ENCODE results near the gene ODF4. TPM values are rescaled to one million over a fixed set of nuclear protein-coding genes. Genes with fewer than 3 reads are reported as not detected.
A peak's percentile ranks its signal among the peaks of the same experiment; 100 is the strongest.

The ODF4 gene
- total and polyA plus RNA-seq, 10 of the 15 experiments (the other 5 are each of a cell fraction or from before 2014, with no cell fraction given), result not detected

DNA sequence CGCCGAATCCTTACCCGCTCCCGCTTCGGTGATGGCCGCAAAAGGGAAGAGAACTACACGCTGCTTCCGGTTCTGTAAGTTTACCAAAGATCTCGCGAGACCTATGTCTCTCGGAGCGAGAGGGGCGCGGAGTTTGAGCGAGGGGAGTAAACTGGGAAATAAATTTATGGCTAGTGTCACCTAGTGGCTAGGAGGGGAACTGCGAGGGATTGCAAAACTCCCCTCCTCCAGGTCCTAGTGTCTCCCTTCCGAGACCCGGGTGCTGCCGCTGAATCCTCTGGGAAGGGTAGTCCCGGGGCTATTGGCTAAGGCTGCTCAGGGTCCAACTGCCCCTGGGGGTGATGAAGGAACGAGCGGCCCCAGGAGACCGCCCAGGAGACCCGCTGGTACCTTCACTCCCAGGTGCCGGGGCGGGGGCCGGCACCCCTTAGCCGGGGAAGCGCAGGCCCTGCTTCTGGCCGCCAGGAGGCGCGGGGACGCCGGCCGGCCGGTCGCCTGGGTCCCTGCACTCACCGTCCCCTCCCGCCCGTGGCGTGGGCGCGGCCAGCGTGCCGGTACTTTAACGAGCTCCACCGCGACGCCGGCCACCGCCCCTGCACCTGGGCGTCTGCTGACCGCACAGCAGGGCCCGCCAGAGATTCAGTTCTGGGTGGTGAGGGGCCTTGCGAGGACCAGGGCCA is 43.6 kb downstream of the ODF4 start, which contains the start of gene RPL26 (continued):
- peak; percentile 68 for TF ChIP-seq CREB1 (IDR thresholded peaks at IDR 0.05; ENCODE audit: low read depth)
- TF ChIP-seq HDAC2 (IDR thresholded peaks at IDR 0.05), result no peak
- TF ChIP-seq, protein P1, sequence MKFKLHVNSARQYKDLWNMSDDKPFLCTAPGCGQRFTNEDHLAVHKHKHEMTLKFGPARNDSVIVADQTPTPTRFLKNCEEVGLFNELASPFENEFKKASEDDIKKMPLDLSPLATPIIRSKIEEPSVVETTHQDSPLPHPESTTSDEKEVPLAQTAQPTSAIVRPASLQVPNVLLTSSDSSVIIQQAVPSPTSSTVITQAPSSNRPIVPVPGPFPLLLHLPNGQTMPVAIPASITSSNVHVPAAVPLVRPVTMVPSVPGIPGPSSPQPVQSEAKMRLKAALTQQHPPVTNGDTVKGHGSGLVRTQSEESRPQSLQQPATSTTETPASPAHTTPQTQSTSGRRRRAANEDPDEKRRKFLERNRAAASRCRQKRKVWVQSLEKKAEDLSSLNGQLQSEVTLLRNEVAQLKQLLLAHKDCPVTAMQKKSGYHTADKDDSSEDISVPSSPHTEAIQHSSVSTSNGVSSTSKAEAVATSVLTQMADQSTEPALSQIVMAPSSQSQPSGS (IDR thresholded peaks at IDR 0.05; ENCODE audit: low read length), result peak; percentile 65; the same call in 1 of the 2 replicates
- no peak for TF ChIP-seq FOS (IDR thresholded peaks at IDR 0.05; ENCODE audit: borderline replicate concordance, extremely low read depth, insufficient read length)
- peak; percentile 59; the same call in 1 of the 2 replicates for TF ChIP-seq SMC3 (IDR thresholded peaks at IDR 0.05; ENCODE audit: borderline replicate concordance, low read length)
- peak; percentile 92 for TF ChIP-seq MXI1 (IDR thresholded peaks at IDR 0.05; ENCODE audit: low read depth, low read length)
- TF ChIP-seq TARDBP (IDR thresholded peaks at IDR 0.05; ENCODE audit: borderline replicate concordance), result 0 out of 2 replicates have a peak, but pooled peaks have one; percentile 29
- no peak for TF ChIP-seq EZH2 (IDR thresholded peaks at IDR 0.05; ENCODE audit: borderline replicate concordance, control insufficient read depth, low read depth, low read length)
- TF ChIP-seq MTA3 (IDR thresholded peaks at IDR 0.05; ENCODE audit: borderline replicate concordance, low read length), result no peak
- TF ChIP-seq, protein P2, sequence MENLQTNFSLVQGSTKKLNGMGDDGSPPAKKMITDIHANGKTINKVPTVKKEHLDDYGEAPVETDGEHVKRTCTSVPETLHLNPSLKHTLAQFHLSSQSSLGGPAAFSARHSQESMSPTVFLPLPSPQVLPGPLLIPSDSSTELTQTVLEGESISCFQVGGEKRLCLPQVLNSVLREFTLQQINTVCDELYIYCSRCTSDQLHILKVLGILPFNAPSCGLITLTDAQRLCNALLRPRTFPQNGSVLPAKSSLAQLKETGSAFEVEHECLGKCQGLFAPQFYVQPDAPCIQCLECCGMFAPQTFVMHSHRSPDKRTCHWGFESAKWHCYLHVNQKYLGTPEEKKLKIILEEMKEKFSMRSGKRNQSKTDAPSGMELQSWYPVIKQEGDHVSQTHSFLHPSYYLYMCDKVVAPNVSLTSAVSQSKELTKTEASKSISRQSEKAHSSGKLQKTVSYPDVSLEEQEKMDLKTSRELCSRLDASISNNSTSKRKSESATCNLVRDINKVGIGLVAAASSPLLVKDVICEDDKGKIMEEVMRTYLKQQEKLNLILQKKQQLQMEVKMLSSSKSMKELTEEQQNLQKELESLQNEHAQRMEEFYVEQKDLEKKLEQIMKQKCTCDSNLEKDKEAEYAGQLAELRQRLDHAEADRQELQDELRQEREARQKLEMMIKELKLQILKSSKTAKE (IDR thresholded peaks at IDR 0.05; ENCODE audit: low read depth, poor library complexity, severe bottlenecking), result peak; percentile 39
- TF ChIP-seq, protein P3, sequence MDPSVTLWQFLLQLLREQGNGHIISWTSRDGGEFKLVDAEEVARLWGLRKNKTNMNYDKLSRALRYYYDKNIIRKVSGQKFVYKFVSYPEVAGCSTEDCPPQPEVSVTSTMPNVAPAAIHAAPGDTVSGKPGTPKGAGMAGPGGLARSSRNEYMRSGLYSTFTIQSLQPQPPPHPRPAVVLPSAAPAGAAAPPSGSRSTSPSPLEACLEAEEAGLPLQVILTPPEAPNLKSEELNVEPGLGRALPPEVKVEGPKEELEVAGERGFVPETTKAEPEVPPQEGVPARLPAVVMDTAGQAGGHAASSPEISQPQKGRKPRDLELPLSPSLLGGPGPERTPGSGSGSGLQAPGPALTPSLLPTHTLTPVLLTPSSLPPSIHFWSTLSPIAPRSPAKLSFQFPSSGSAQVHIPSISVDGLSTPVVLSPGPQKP (IDR thresholded peaks at IDR 0.05; ENCODE audit: low read depth, low read length), result peak; percentile 74; the same call in 1 of the 2 replicates
- TF ChIP-seq RFX5 (IDR thresholded peaks at IDR 0.05; ENCODE audit: low read depth, low read length), result no peak
- TF ChIP-seq KLF5 (IDR thresholded peaks at IDR 0.05; ENCODE audit: partially characterized antibody), result no peak
- TF ChIP-seq POU2F2 (IDR thresholded peaks at IDR 0.05; ENCODE audit: borderline replicate concordance, low read depth, low read length), result peak; percentile 95
- TF ChIP-seq MTA2 (IDR thresholded peaks at IDR 0.05; ENCODE audit: low read depth), result peak; percentile 52; the same call in 1 of the 2 replicates
- peak; percentile 81 for TF ChIP-seq BRCA1 (IDR thresholded peaks at IDR 0.05; ENCODE audit: low read depth, low read length)
- TF ChIP-seq SPI1 (IDR thresholded peaks at IDR 0.05; ENCODE audit: borderline replicate concordance, insufficient read depth, low read depth, low read length), result peak; percentile 33; the same call in 1 of the 2 replicates
- TF ChIP-seq GABPA (IDR thresholded peaks at IDR 0.05; ENCODE audit: low read depth), result peak; percentile 75
- TF ChIP-seq, protein P4, sequence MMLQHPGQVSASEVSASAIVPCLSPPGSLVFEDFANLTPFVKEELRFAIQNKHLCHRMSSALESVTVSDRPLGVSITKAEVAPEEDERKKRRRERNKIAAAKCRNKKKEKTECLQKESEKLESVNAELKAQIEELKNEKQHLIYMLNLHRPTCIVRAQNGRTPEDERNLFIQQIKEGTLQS (IDR thresholded peaks at IDR 0.05; ENCODE audit: borderline replicate concordance, extremely low read depth, low read depth, low read length), result no peak
- TF ChIP-seq, protein P5, sequence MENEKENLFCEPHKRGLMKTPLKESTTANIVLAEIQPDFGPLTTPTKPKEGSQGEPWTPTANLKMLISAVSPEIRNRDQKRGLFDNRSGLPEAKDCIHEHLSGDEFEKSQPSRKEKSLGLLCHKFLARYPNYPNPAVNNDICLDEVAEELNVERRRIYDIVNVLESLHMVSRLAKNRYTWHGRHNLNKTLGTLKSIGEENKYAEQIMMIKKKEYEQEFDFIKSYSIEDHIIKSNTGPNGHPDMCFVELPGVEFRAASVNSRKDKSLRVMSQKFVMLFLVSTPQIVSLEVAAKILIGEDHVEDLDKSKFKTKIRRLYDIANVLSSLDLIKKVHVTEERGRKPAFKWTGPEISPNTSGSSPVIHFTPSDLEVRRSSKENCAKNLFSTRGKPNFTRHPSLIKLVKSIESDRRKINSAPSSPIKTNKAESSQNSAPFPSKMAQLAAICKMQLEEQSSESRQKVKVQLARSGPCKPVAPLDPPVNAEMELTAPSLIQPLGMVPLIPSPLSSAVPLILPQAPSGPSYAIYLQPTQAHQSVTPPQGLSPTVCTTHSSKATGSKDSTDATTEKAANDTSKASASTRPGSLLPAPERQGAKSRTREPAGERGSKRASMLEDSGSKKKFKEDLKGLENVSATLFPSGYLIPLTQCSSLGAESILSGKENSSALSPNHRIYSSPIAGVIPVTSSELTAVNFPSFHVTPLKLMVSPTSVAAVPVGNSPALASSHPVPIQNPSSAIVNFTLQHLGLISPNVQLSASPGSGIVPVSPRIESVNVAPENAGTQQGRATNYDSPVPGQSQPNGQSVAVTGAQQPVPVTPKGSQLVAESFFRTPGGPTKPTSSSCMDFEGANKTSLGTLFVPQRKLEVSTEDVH (IDR thresholded peaks at IDR 0.05; ENCODE audit: low read depth, partially characterized antibody), result peak; percentile 63
- TF ChIP-seq YY1 (IDR thresholded peaks at IDR 0.05; ENCODE audit: low read depth, low read length), result peak; percentile 95; the same call in 1 of the 2 replicates
- TF ChIP-seq ZNF384 (IDR thresholded peaks at IDR 0.05; ENCODE audit: borderline replicate concordance, low read depth, low read length), result no peak
